Measurements from ENCODE around the gene EPB41L4A.
"Not testable (repeated sequence)": the region's sequence is repeated elsewhere in the genome, so short reads cannot be mapped to it uniquely, and the experiment has no call there.

Gene EPB41L4A

GRCh38 chr5:112396430-112396829, 22.6 kb downstream of the EPB41L4A start:
- DNase-seq: no peak

- not testable (repeated sequence) for DNase-seq
Measured at GRCh38 chr5:112395299-112395698, 23.8 kb downstream of the EPB41L4A start.

DNA sequence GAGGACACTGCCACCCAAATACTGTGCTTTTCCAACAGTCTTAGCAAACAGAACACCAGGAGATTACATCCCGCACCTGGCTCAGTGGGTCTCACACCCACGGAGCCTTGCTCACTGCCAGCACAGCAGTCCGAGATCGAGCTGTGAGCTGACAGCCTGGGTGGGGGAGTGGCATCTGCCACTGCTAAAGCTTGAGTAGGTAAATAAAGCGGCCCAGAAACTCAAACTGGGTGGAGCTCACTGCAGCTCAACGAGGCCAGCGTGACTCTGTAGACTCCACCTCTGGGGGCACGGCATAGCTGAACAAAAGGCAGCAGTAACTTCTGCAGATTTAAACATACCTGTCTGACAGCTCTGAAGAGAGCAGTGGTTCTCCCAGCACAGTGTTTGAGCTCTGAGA, 28.8 kb downstream of the EPB41L4A start:
- no peak for DNase-seq

DNA sequence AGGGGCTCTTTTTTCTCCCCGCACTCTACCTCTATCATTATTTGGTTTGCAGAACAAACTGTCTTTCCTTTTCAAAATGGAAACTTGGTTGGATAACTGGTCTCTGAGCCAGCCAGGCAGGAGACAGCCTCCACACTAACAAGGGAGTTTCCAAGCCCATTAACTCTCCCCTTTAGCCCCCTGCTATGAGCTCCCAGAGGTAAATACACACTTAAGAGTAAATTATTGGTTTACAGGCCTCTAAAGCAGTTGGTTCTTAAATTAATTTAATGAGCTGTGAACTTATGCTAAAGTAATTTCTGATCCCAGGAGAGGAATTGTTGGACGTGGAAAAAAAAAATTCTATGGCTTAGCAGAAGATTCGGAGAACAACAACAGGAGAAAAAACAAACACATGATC, 30.3 kb downstream of the EPB41L4A start:
- DNase-seq: no peak

DNA sequence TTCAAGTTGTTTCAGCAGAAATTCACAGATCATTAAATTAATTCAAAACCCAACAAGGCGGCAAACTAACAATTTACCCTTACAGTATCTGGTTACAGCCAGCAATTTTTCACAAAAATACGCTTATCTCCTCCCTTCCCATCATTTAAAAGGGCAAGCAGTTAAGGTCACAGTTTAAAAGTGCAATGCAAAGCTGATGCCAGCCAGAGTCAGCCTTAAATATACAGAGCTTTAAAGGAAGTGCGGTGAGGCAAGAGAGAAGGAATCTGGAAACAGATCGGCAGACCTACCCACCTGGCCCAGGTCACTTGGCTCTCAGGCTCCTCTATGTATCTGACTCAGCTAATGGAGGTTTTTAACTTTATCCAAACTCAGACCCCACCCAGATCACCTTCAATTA, 31.0 kb downstream of the EPB41L4A start:
- DNase-seq: no peak

GRCh38 chr5:112386766-112387165, 32.3 kb downstream of the EPB41L4A start:
- no peak for DNase-seq

DNA sequence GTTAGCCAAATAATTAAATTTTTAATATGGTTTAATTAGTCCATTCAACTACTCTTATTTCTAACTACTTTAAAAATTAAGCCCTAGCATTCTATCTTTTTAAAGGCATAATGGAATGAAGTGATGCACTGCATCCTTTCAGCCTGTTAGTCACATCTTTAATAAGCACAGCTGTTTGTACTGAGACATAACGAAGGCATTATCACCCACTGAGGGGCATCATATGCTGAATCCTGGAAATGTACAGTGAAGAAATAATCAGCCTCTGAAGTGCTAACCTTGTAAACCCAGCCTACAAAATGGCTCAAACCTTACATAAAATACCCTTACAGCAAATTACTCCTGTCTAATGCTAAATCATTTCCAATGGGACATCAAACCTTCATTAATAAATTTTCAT, 33.1 kb downstream of the EPB41L4A start:
- no peak for DNase-seq

- DNase-seq: no peak
Measured at GRCh38 chr5:112385566-112385965, 33.5 kb downstream of the EPB41L4A start.

DNA sequence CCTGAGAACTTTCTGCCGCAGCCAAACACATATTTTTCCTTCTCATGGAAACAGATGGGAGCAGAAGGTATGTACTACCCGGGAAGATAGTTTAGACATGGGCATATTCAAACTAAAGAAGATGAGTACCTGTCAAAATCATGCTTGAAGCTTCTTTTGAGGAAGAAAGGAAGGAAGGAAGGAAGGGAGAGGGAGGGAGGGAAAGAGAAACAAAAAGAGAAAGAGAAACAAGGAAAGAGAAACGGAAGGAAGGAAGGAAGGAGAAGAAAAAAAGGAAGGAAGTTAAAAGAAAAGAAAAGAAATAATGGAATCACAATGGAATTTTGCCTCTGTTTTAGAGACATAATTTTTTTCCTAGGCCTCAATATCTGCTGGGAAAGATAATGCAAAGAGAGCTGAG, 34.6 kb downstream of the EPB41L4A start:
- no peak for DNase-seq

DNA sequence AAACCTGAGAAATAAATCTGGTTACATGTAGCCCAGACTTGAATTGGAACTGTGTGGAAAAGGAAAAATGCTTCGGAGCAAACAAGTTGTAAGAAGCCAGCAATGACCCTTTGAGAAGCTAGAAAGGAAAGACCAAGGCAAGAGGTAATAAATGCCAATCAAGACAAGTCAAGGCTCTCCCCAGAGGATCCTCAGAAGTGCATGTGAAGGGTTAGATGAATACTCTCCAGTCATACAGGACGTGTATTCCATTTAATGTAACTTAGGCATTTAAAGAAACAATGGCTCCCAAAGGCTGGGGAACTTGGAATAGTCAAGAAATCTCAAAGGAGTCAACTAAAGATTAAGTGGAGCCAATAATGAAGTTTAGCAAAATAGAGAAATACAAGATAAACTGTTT, 36.2 kb downstream of the EPB41L4A start:
- DNase-seq: no peak

DNA sequence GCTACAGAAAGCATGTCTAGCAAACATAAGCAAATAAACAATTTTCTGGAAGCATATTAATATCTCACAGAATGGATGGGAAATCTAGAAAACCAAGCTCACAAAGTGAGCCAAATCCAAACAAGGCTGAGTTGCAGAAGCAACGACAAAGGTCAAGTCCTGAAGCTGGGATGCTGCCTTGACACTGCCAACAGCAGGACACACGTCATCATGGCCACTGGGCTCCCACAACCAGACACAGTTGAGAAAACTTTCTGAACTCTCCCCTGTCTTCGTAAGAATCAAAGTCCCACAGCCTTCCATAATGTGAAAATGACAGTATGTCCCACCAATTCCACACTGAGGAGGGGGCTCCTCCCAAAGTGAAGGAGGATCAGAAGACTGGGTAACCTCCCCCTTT, 37.6 kb downstream of the EPB41L4A start:
- DNase-seq: no peak

DNA sequence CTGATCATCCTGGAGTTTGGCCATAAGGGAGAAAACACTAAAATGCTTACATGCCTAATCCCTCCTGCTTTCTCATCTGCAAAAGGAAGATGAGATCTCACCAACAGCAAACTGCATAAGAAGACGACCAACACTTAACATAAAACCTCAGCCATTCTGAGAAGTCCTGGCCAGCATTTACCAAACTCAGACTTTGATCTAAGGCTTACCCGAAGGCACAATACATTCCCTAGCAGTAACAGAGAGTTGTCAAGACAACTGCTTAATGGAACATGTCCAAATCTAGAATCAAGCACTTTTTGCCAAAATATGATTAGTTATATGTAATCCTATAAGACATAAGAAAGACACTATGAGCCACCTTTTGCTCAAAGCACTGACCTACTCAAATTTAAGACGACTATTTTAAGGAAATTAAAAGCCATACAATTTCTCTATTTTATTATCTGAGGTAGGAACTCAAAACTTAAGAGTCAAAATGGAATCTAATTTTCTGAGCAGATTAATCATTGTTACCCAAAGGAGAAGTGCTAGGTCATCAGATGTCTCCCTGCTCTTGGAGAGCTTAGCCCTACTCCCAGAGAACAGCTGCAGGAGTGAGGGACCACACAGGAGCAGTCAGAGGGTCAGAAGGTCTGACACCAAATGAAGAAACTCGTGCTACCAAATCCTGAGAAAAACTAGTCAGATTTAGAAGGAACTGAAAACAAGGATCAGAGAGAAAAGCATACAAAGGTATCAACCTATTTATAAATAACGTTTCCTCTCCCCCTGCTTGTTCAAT, 39.3 kb downstream of the EPB41L4A start:
- no peak for DNase-seq

- no peak for DNase-seq
Measured at GRCh38 chr5:112374818-112375217, 44.3 kb downstream of the EPB41L4A start.

- no peak for DNase-seq
Measured at GRCh38 chr5:112374356-112374755, 44.7 kb downstream of the EPB41L4A start.

GRCh38 chr5:112373885-112374284, 45.2 kb downstream of the EPB41L4A start:
- no peak for DNase-seq

DNA sequence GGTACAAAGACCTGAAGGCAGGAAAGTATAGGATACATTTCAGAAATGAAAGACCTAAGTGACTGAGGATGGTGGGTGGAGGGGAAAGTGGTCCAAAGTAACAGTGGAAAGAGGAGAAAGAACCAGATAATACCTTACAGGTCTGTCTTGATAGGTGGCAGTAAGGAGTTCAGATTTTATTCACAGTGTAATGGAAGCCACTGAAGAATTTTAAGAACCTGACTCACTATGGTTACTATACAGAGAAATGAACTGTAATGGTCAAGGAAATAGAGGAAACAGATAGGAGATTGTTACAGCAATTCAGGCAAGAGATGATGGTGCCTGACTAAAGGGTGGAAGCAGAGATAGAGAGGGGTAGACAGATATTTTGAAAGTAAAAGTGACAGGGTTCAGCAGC, 46.5 kb downstream of the EPB41L4A start:
- no peak for DNase-seq

- DNase-seq: no peak
Measured at GRCh38 chr5:112371067-112371466, 48.0 kb downstream of the EPB41L4A start.

- no peak for DNase-seq
Measured at GRCh38 chr5:112367400-112367799, 51.7 kb downstream of the EPB41L4A start.

DNA sequence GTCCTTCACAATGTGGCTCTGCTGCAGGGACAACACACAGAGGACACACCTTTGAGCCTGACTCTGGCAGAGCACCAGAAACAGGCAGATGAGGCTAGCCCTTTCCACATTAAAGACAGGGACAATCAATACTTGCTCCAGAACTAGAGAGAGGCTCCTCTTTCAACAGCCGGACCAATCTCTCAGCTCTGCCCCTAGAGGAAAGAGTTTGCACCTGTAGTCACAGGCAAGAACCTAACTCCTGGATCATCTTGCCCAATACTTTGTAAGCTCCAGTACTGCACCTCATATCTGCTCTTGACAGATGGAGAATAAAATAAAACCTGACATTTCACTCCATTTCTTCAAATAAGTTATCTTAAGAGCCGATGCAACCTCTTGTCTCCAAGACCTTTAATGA, 52.1 kb downstream of the EPB41L4A start:
- no peak for DNase-seq

DNA sequence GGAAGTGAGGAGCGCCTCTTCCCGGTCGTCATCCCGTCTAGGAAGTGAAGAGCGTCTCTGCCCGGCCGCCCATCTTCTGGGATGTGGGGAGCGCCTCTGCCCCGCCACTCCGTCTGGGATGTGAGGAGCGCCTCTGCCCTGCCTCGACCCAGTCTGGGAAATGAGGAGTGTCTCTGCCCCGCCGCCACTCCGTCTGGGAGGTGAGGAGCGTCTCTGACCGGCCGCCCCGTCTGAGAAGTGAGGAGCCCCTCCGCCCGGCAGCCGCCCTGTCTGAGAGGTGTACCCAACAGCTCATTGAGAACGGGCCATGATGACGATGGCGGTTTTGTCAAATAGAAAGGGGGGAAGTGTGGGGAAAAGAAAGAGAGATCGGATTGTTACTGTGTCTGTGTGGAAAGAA, 58.3 kb downstream of the EPB41L4A start:
- DNase-seq: not testable (repeated sequence)

- DNase-seq: no peak
Measured at GRCh38 chr5:112356178-112356956, 62.7 kb downstream of the EPB41L4A start.

DNA sequence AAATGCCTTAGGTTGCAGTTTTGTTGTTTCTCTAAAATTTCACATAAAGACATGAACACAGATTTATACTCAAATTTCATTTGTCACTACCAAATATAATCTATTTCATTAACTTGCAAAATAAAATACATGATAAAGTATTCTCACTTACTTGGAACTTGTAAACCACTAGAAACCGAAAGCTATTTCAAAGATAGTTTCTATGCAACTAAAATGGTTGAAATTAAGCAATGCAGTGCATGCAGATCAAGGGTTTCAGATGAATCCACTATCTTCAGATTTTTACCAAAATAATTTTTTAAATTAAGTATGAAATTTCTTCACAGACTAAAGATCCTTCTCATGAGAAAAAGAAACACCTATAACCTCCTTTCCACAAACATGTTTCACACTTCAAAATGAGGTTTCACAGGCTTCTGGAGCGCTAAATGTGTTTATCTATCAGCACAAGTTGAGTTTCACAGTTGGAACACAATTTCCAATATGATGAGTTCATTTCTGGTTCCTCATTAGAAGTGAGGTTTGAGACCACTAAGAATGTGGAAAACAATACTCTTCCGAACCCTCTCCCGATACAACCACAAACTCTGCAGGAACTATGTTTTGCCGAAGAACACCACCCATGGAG, 63.9 kb downstream of the EPB41L4A start:
- no peak for DNase-seq

GRCh38 chr5:112353678-112354077, 65.4 kb downstream of the EPB41L4A start:
- DNase-seq: no peak

DNA sequence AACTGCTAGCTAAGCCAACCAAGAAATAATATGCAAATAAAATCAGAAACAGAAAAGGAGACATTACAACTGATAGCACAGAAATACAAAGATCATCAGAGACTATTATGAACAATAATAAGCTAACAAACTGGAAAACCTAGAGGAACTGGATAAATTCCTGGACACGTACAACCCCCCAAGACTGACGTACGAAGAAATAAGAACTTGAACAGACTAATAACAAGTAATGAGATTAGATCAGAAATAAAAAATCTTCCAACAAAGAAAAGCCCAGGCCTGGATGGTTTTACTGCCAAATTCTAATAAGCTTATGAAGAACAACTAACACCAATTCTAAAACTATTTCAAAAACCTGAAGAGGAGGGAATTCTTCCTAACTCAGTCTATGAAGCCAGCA, 67.9 kb downstream of the EPB41L4A start:
- DNase-seq: no peak

Measured in NK-92 treated with Interleukin-12 subunit alpha and Interleukin-12 subunit beta, amount 100 ng/mL, for 24 hours (cell line).